Right atrium auricular region (tissue), 2 donors: Measurements from ENCODE around the gene POU2F3. TPM values are rescaled to one million over a fixed set of nuclear protein-coding genes. Genes with fewer than 3 reads are reported as not detected.

Experiments
- DNase-seq: peaks from one replicate; pipeline ENCODE4 v3.0.0-alpha.2; 2019; ENCODE audit warnings: low spot score
- H3K27ac ChIP-seq, 2 donors: fragments of 200-600 bp; sonication (generic); 1 replicate in 1 of 2; 2 replicates in 1 of 2; pipeline ENCODE4 v1.5.1; 2016 to 2019
- H3K27me3 ChIP-seq, 2 donors: fragments of 200-600 bp; sonication (generic); one replicate each; pipeline versions ENCODE4 v1.5.1 to v1.6.0; 2017 to 2019
- H3K36me3 ChIP-seq: fragments of 200-600 bp; sonication (generic); one replicate; pipeline ENCODE4 v1.5.1; 2016
- H3K4me1 ChIP-seq, 2 donors: fragments of 200-600 bp; sonication (generic); one replicate each; pipeline versions ENCODE4 v1.5.1 to v1.6.0; 2017 to 2019
- H3K4me3 ChIP-seq, 2 donors: fragments of 200-600 bp; sonication (generic); 1 replicate in 1 of 2; 2 replicates in 1 of 2; pipeline ENCODE4 v1.5.1; 2017 to 2019; ENCODE audit warnings: mild to moderate bottlenecking in 1 of 2, moderate library complexity in 1 of 2
- H3K9me3 ChIP-seq, 2 donors: fragments of 200-600 bp; sonication (generic); one replicate each; pipeline ENCODE4 v1.5.1; 2019
- total RNA-seq, 2 donors: library from RNA; depleted of rRNA; stranded (reverse); fragments of >200 nt; gene quantifications; one replicate each; pipeline ENCODE4 v1.1.0, GENCODE V29; 2016
- TF ChIP-seq, protein P1 (sequence below), 2 donors: fragments of 200-600 bp; sonication (generic); IDR thresholded peaks; one replicate each; pipeline ENCODE4 v1.5.1; 2019; ENCODE audit warnings: antibody characterized with exemption in 2 of 2

The POU2F3 gene
- total RNA-seq, 2 donors from 2014 or later, result not detected

DNA sequence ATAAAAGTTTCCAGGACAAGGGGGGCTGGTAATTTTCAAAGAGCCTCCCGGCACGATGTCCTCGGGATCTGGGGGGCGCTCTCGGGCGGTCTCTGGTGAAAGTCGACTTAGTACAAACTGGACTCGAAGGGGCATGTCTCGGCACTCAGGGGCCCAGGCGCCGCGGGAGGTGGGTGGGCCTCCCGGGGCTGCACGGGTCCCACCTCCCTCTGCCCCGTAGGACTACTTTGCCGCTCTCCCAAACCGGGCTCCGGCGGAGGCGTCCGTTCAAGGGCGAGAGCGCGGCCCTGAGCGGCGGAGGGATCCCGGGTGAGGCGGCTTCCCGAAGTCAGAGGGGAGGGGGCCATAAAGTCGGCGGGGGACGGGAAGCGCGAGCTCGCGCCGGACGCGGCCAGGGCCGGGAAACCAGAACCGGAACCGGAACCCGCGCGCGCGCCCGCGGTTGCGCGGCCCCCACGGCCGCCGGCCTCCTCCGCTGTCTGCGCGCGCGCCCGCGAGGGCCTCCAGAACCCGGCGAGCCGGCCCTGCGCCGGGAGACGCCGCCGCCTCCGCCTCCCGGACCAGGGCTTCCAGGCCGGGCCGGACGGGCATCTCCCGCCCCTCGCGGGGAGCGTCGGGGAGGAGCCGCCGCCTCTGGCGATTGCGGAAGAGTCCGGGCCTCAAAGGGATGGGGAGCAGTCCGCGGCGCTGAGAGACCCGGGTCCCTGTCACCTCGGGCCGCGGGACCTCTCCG, 96.1 kb downstream of the POU2F3 start, which contains the start of gene ARHGEF12:
Gene ARHGEF12 (plus strand): TSS at position 506 of the 733 bp plus-strand sequence. CDS start 831 bp downstream, outside the sequence.
- Histone ChIP-seq H3K27ac (peak within 1 kb of the TSS; percentile 97 to 100), H3K36me3 (no peaks in the 10 kb centered on the region), H3K27me3 (no peaks in the 10 kb centered on the region), H3K4me3 (peak within 1 kb of the TSS; percentile 93 to 97), H3K9me3 (no peaks in the 10 kb centered on the region), H3K4me1 (peaks cover 0 to 72% of the 10 kb centered on the region in 2 donors)
- peak; percentile 93 for DNase-seq
- TF ChIP-seq, protein P1, sequence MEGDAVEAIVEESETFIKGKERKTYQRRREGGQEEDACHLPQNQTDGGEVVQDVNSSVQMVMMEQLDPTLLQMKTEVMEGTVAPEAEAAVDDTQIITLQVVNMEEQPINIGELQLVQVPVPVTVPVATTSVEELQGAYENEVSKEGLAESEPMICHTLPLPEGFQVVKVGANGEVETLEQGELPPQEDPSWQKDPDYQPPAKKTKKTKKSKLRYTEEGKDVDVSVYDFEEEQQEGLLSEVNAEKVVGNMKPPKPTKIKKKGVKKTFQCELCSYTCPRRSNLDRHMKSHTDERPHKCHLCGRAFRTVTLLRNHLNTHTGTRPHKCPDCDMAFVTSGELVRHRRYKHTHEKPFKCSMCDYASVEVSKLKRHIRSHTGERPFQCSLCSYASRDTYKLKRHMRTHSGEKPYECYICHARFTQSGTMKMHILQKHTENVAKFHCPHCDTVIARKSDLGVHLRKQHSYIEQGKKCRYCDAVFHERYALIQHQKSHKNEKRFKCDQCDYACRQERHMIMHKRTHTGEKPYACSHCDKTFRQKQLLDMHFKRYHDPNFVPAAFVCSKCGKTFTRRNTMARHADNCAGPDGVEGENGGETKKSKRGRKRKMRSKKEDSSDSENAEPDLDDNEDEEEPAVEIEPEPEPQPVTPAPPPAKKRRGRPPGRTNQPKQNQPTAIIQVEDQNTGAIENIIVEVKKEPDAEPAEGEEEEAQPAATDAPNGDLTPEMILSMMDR (IDR thresholded peaks at IDR 0.05), result peak in 1 of 2 donors; percentile 54

DNA sequence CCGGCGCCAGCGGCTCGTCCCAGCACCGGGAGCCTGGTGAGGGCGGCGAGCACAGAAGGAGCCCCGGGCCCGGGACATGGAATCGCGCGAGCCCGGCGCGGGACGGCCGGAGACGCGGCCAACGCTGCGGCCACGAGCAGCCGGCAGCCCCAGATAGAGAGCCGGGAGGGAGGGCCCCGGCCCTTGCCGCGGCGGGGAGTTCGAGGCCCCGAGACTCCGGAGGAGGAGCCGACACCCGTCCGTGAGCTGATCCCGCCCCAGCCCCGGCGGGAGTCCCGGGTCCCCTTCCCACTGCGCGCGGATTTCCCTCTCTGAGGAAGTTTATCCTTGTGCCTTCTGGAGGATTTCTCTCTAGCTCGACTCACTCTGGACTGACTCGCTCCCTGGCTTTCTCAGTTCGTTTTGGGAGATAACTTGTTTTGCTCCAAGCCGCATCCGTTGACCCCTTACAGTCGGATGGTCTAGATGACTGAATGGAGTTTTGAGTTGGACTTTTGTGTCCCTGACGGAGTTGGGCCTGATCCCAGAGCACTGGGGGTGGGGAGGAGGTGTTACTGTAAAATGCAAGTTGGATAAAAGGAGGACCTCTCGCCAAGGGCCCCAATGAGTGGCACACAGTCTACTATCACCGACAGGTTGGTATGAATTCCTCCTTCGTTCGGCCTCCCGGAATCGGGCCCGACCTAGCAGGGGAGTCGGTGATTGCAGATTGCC, 96.9 kb downstream of the POU2F3 start:
- Histone ChIP-seq H3K9me3 (no peaks in the 10 kb centered on the region), H3K4me1 (peaks cover 0 to 72% of the 10 kb centered on the region in 2 donors), H3K27me3 (no peaks in the 10 kb centered on the region), H3K27ac (peak overlapping the region; percentile 97 to 100), H3K36me3 (no peaks in the 10 kb centered on the region), H3K4me3 (peak overlapping the region; percentile 93 to 97)
- TF ChIP-seq, protein P1 (IDR thresholded peaks at IDR 0.05), result no peak
- DNase-seq, result peak; percentile 61

DNA sequence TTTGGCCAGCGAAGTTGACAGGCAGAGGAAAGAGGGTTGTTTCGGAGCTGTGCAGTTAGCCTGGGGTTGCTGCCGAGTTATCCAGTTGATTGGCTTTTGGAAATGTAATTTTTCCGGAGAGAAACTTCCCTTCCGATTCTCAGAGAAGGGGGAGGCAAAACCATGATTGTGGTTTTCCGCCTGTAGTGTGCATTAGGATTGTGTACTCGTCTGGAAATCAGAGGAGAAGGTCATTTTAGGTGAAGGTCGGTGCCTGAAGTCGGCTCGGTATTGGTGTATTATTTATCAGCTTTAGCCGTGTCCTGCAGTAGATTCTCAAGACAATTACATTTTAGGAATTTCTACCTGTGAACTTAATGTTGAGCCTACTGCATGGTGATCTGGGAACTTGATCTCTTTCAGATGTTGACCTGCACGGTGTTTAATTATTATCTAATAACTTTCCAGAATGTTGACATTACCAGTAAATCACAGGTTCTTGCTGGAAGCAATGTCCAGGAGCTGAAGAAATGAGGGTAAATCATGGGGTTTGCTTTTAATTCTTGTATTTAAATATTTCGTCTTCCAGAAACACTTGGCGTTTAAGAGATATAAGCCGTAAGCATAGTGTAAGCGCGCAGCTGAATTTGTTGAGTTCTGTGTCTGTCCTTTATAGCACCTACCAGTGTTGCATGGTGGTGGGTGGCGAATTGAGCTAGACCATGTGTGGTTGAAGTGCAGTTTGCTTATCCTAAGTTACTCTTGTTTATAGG, 97.6 kb downstream of the POU2F3 start:
- no peak for DNase-seq
- Histone ChIP-seq H3K27ac (peak overlapping the region; percentile 97 to 100), H3K4me1 (peaks cover 0 to 71% of the 10 kb centered on the region in 2 donors), H3K36me3 (no peaks in the 10 kb centered on the region), H3K9me3 (no peaks in the 10 kb centered on the region), H3K27me3 (no peaks in the 10 kb centered on the region), H3K4me3 (peak overlapping the region; percentile 93 to 97)
- TF ChIP-seq, protein P1 (IDR thresholded peaks at IDR 0.05), result no peak

DNA sequence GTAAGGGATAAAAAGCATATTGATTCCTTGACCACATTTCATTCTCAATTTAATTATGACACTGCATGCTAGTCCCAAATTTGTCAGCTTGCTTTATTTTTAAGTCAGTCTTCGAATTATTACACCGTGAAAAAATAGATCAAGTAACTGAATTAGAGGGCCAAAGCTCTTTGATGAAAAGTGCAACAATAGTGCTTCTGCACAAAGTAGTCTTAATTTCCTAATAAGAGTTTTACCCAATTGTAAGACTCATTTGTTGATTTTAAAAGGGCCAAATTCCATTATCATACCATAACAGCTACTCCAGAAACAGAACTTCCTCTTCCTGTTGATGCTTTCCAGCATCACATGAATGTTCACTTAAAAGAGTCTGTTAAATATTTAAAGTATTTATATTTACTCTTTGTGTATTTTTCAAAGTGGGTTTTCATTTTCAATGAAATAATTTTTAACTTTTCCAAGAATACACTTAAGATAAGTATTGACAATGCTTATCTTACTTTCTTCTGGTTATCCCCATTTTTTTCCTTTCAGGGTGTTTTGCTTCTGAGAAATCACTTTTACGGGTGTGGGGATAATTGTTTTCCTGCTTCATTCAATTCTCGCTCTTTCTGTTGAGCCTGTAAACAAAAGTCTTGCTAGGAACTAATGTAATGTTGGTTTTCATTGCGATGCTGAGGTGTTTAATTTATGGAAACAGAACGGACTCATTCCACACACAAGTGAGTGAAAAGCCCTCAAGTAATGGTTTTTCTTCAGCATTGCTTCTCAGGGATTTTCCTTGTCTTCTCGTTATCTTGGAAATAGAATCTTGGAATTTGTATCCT, 98.4 kb downstream of the POU2F3 start:
- TF ChIP-seq, protein P1 (IDR thresholded peaks at IDR 0.05), result no peak
- DNase-seq, result no peak
- Histone ChIP-seq H3K27ac (peak overlapping the region; percentile 97 to 100), H3K36me3 (no peaks in the 10 kb centered on the region), H3K27me3 (no peaks in the 10 kb centered on the region), H3K9me3 (no peaks in the 10 kb centered on the region), H3K4me1 (peaks cover 0 to 71% of the 10 kb centered on the region in 2 donors), H3K4me3 (peak overlapping the region; percentile 93 to 97)

DNA sequence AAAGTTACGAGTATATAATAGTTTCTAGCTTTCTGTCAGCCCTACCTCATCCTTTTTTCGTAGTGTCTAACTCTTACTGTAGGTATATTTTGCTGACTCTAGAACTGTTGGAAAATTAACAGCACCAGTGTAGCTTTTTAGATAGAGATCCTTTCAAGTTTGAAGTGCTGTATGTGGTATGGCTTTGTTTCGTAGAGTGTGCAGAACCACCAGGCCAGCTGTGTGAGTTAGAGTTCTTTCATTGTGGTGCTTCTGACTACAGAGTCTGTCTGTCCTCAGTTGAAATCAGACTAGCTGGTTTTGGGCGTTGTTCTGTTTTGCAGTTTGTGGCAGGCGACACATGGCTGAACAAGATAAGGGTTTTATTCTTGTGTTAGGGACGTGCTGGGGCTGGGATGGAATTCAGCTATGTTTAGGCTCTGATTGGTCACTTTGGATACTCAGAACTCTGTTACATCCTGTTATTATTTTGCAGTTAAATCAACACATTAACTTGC, 99.5 kb downstream of the POU2F3 start:
- Histone ChIP-seq H3K9me3 (no peaks in the 10 kb centered on the region), H3K36me3 (no peaks in the 10 kb centered on the region), H3K27ac (peak overlapping the region; percentile 97 to 100), H3K27me3 (no peaks in the 10 kb centered on the region), H3K4me3 (peak overlapping the region; percentile 93 to 97), H3K4me1 (peaks cover 0 to 71% of the 10 kb centered on the region in 2 donors)
- TF ChIP-seq, protein P1 (IDR thresholded peaks at IDR 0.05), result no peak
- DNase-seq, result peak; percentile 70
